Keratinocyte (primary cell): ENCODE results near the gene CA12. TPM values are rescaled to one million over a fixed set of nuclear protein-coding genes. Genes with fewer than 3 reads are reported as not detected.

Experiments used
- DNase-seq: peaks from one replicate; pipeline ENCODE4 v3.0.0-alpha.2; 2011; ENCODE audit warnings: low read depth, missing footprints, low spot score
- FAIRE-seq: peaks from 2 replicates; lab custom pipeline; 2011; peaks lifted over from hg19 to GRCh38; lab: Jason Lieb, UNC
- H2AFZ ChIP-seq: 2 replicates; pipeline ENCODE4 v1.6.0; 2012; ENCODE audit warnings: low read length, control low read depth, inconsistent platforms; ENCODE audit not compliant: control insufficient read depth
- H3K27ac ChIP-seq: 2 replicates; pipeline ENCODE4 v1.5.1; 2011; ENCODE audit warnings: low read length; ENCODE audit not compliant: control insufficient read depth, insufficient read depth
- H3K27me3 ChIP-seq: 3 replicates; pipeline ENCODE4 v1.6.0; 2011; ENCODE audit warnings: low read length; ENCODE audit not compliant: control insufficient read depth, insufficient read depth; ENCODE audit errors: extremely low read depth
- H3K36me3 ChIP-seq, 2 experiments: 2 replicates in 1 of 2; 3 replicates in 1 of 2; pipeline ENCODE4 v1.5.1; 2011; ENCODE audit warnings: low read length in 2 of 2, mild to moderate bottlenecking in 1 of 2; ENCODE audit not compliant: control insufficient read depth in 2 of 2, insufficient read depth in 2 of 2; ENCODE audit errors: extremely low read depth in 1 of 2
- H3K4me1 ChIP-seq: 3 replicates; pipeline ENCODE4 v1.5.1; 2011; ENCODE audit warnings: low read length; ENCODE audit not compliant: control insufficient read depth, insufficient read depth; ENCODE audit errors: extremely low read depth
- H3K4me2 ChIP-seq: 3 replicates; pipeline ENCODE4 v1.6.0; 2011; ENCODE audit warnings: low read depth, low read length; ENCODE audit not compliant: control insufficient read depth, insufficient read depth; ENCODE audit errors: extremely low read depth
- H3K4me3 ChIP-seq, 3 experiments: fragments of 200-600 bp in 1 of 3; sonication (generic) in 1 of 3; 2 replicates in 2 of 3; 3 replicates in 1 of 3; pipeline ENCODE4 v1.5.1; 2011 to 2016; ENCODE audit warnings: low read length in 3 of 3, mild to moderate bottlenecking in 3 of 3, control low read depth in 2 of 3, inconsistent platforms in 1 of 3, low read depth in 1 of 3, mixed read lengths in 1 of 3, mixed run types in 1 of 3, moderate library complexity in 1 of 3; ENCODE audit not compliant: control insufficient read depth in 2 of 3, insufficient read depth in 2 of 3; ENCODE audit errors: extremely low read depth in 1 of 3
- H3K79me2 ChIP-seq: 2 replicates; pipeline ENCODE4 v1.6.0; 2012; ENCODE audit warnings: low read length; ENCODE audit not compliant: control insufficient read depth, insufficient read depth
- H3K9ac ChIP-seq: 3 replicates; pipeline ENCODE4 v1.6.0; 2011; ENCODE audit warnings: low read length; ENCODE audit not compliant: control insufficient read depth, insufficient read depth; ENCODE audit errors: extremely low read depth
- H3K9me1 ChIP-seq: 3 replicates; pipeline ENCODE4 v1.6.0; 2011; ENCODE audit warnings: low read length; ENCODE audit not compliant: control insufficient read depth, insufficient read depth; ENCODE audit errors: extremely low read depth
- H3K9me3 ChIP-seq: 2 replicates; pipeline ENCODE4 v1.5.1; 2012; ENCODE audit warnings: low read depth, low read length; ENCODE audit not compliant: control insufficient read depth
- H4K20me1 ChIP-seq: 3 replicates; pipeline ENCODE4 v1.6.0; 2011; ENCODE audit warnings: low read length; ENCODE audit not compliant: control insufficient read depth, insufficient read depth; ENCODE audit errors: extremely low read depth
- EZH2 ChIP-seq: IDR thresholded peaks from one replicate; pipeline ENCODE4 v1.6.1; 2012; ENCODE audit warnings: inconsistent platforms, mild to moderate bottlenecking, low read length, moderate library complexity
- dilution Hi-C: fragments of 300-500 bp; cut with MboI; formaldehyde crosslinking; loops from one replicate; pipeline ENCODE4 v1.7.0; 2020; ENCODE audit warnings: low sequenced_read_pairs; ENCODE audit not compliant: extremely low pct_ligation_motif_present
- polyA plus RNA-seq, 5 experiments: library from polyadenylated mRNA; depleted of rRNA in 3 of 5; stranded (reverse) in 3 of 5; stranded (forward) in 1 of 5; unstranded in 1 of 5; fragments of >200 nt; gene quantifications; 1 replicate in 1 of 5; 2 replicates in 3 of 5; 3 replicates in 1 of 5; pipeline versions ENCODE4 v1.2.1 to v1.2.3, GENCODE V29; 2011 to 2012; ENCODE audit warnings: missing spikeins in 2 of 5, low read depth in 1 of 5, low replicate concordance in 1 of 5
- TF ChIP-seq, protein P1 (sequence below), 3 experiments: IDR thresholded peaks in 1 of 3; conservative IDR thresholded peaks in 1 of 3; optimal IDR thresholded peaks in 1 of 3; 2 replicates in 2 of 3; 3 replicates in 1 of 3; pipeline versions ENCODE3 to v1.5.1; 2011; ENCODE audit warnings: low read length in 3 of 3, mild to moderate bottlenecking in 3 of 3, moderate library complexity in 2 of 3, control low read depth in 1 of 3, inconsistent platforms in 1 of 3; ENCODE audit not compliant: insufficient read depth in 2 of 3; ENCODE audit errors: extremely low read depth in 1 of 3

Gene CA12
- polyA plus RNA-seq, 1 donor (not counting 4 experiments of a cell fraction or from before 2014, with no cell fraction given): 158 TPM

- DNase-seq: no peak
- dilution Hi-C loops: no loop called here
Observed at GRCh38 chr15:63357061-63357460, 24.6 kb downstream of the CA12 start.

DNA sequence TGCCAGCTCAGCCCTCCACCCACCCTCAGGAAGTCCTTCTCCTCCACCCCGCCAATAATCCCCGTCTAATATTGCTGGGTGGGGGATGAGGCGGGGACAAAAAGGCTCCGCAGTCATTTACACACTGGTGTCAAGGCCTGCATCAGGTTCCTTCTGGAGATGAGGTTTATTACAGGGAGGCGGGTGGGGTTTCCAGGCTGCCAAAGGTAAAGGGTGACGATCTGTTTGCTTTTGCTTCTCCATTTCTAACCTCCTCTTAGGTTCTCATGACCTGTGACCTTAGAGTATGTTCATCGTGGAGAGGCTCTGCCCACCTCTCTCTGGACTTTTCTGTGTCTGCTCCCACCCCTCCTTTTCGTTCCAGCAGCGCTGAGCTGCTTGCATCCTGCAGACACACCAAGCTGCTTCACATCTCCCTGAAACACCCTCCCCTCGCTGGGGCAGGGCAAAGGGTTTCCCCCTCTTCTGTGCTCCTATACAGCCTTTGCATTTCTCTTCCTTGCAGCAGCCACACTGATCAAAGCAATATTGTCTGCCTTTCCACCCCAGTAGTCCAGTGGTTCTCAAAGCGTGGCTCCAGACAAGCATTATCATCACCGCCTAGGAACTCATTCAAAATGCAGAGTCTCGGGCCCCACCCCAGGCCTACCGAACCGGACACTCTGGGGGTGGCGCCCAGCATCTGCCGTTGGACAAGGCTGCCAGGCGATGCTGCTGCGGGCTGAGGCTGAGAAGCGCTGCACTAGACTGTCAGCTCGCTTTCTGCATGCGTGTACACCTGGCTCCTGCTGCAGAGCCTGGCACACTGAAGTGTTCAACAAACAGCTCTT lies 26.6 kb downstream of the CA12 start:
- no peak overlapping the region for H3K4me2 ChIP-seq
- TF ChIP-seq, protein P1, sequence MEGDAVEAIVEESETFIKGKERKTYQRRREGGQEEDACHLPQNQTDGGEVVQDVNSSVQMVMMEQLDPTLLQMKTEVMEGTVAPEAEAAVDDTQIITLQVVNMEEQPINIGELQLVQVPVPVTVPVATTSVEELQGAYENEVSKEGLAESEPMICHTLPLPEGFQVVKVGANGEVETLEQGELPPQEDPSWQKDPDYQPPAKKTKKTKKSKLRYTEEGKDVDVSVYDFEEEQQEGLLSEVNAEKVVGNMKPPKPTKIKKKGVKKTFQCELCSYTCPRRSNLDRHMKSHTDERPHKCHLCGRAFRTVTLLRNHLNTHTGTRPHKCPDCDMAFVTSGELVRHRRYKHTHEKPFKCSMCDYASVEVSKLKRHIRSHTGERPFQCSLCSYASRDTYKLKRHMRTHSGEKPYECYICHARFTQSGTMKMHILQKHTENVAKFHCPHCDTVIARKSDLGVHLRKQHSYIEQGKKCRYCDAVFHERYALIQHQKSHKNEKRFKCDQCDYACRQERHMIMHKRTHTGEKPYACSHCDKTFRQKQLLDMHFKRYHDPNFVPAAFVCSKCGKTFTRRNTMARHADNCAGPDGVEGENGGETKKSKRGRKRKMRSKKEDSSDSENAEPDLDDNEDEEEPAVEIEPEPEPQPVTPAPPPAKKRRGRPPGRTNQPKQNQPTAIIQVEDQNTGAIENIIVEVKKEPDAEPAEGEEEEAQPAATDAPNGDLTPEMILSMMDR (optimal IDR thresholded peaks at IDR 0.05 in 1 of 3, IDR thresholded peaks at IDR 0.05 in 1 of 3, conservative IDR thresholded peaks at IDR 0.05 in 1 of 3; ENCODE audit: extremely low read depth in 1 of 3, insufficient read depth in 2 of 3, low read length in 3 of 3): no peak
- no peak for TF ChIP-seq EZH2

More at GRCh38 chr15:63357061-63357460, 24.6 kb downstream of the CA12 start:
- Histone ChIP-seq H3K27ac (peak overlapping the region; percentile 16), H3K9ac (peak overlapping the region; percentile 6), H4K20me1 (no peaks in the 10 kb centered on the region), H2AFZ (no peak overlapping the region), H3K9me3 (no peaks in the 10 kb centered on the region), H3K36me3 (peaks cover 13 to 16% of the 10 kb centered on the region in 2 experiments), H3K9me1 (peaks cover 3% of the 10 kb centered on the region), H3K4me3 (peak overlapping the region in 1 of 3 experiments; percentile 9), H3K79me2 (peaks cover 2% of the 10 kb centered on the region), H3K4me1 (peaks cover 23% of the 10 kb centered on the region), H3K4me2 (peak overlapping the region; percentile 9), H3K27me3 (no peaks in the 10 kb centered on the region)
- peak; percentile 87 for FAIRE-seq
- no peak for TF ChIP-seq EZH2
- TF ChIP-seq, protein P1 (optimal IDR thresholded peaks at IDR 0.05 in 1 of 3, IDR thresholded peaks at IDR 0.05 in 1 of 3, conservative IDR thresholded peaks at IDR 0.05 in 1 of 3; ENCODE audit: extremely low read depth in 1 of 3, insufficient read depth in 2 of 3, low read length in 3 of 3): no peak

More for the DNA sequence above, 26.6 kb downstream of the CA12 start:
- H3K4me1 ChIP-seq: peaks cover 41% of the 10 kb centered on the region
- FAIRE-seq: no peak
- H3K9me3 ChIP-seq: no peaks in the 10 kb centered on the region
- dilution Hi-C loops: no loop called here
- no peak for DNase-seq
- peaks cover 6 to 8% of the 10 kb centered on the region in 2 experiments for H3K36me3 ChIP-seq
- H3K9me1 ChIP-seq: peaks cover 5% of the 10 kb centered on the region
- peaks cover 2% of the 10 kb centered on the region for H3K79me2 ChIP-seq
- no peaks in the 10 kb centered on the region for H3K27me3 ChIP-seq
- H2AFZ ChIP-seq: no peak overlapping the region
- no peak overlapping the region for H3K27ac ChIP-seq
- H4K20me1 ChIP-seq: no peaks in the 10 kb centered on the region
- no peak overlapping the region for H3K4me3 ChIP-seq
- H3K9ac ChIP-seq: no peak overlapping the region
